Glomerular visceral epithelial cell (primary cell): ENCODE data around the gene ADAM19.

Experiments used
- DNase-seq: peaks from one replicate; pipeline ENCODE4 v3.0.0-alpha.2; 2016; ENCODE audit errors: extremely low spot score

ADAM19 gene

DNA sequence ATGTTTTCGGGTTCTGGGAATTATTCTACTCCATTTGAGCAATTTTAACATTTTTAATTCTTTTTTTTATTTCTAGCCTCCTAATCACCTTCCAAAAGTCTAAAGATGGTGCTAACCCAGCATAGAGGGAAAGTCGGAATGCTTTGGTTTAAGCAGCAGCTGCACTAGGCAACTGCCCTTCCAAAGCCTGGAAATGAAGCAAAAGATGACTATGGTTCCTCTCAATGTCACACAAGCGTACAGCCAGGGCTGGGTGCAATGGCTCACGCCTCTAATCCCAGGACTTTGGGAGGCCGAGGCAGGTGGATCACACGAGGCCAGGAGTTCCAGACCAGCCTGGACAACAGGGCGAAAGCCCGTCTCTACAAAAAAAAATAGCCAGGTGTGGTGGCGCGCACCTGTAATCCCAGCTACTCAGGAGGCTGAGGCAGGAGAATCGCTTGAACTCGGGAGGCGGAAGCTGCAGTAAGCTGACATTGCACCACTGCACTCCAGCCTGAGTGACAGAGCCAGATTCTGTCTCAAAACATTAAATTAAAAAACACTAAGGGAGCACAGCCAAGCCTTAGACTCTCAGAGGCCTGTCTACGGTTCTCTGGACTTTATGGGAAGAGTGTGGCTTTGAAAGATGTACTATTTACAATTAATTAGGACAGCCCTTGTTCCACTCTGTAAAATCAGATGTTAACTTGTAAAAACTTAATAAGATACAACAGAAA, 33.1 kb downstream of the ADAM19 start:
- DNase-seq: no peak

DNA sequence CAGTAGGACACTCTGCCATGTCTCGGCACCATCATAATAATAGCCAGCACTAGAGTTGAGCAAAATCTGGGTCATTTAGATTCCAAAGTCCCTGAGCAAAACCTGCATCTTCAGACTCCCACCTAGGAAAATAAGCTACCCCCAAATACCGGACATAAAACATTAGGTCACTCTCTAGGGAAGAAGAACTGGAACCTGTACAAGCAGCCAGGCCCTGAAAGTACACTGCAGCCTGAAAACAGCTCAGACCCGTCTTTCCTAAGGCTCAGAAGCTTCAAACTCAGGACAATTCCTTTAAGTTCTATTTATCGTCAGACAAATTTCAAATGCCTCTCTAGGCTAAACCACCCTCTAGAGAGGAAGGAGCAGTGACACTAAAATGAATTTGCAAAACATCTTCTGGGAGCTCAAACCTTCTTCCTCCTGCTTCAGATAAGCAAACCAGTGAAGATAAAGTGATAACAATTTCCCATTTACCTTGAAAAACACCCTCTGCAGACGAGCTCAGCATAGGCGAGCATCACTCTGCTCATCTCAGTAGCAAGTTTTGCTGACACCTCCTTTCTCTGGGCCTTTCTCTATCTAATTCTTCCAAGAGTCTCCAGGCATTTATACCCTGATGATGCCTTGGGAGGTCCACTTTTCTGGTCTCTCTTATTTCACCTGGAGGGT, 34.0 kb downstream of the ADAM19 start:
- DNase-seq: no peak

DNA sequence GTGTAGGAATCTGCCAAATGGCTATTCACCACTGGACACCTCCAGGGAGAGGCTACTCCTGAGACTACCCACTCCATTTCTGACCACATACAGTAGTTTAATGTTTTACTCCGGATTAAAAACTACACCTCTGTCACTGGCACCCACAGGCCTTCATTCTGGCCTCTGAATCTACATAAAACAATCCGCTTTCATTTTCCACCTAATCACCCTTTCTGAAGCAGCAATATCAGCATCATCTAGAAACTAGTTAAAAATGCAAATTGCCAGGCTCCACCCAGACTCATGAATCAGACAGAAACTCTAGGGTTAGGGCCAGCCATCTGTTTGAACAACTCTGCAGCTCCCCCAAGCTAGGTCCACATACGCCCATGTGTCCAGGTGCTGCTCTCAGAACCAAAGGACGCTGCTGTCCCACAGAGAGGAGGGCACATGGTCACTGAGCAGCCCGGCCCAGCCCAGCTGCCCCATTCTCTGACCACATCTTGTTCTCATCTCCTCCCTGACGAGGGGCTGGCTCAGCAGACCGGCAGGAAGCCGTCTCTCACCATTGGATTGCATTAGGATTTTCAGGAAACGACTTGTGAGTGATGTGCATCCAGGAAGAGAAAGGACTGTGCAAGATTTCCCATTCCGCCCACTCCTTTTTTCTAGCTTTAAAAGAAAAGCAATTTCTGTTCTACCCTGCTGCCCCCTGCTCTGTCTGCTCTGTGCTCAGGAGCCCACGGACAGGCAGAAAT, 34.7 kb downstream of the ADAM19 start:
- DNase-seq: peak; percentile 63

DNA sequence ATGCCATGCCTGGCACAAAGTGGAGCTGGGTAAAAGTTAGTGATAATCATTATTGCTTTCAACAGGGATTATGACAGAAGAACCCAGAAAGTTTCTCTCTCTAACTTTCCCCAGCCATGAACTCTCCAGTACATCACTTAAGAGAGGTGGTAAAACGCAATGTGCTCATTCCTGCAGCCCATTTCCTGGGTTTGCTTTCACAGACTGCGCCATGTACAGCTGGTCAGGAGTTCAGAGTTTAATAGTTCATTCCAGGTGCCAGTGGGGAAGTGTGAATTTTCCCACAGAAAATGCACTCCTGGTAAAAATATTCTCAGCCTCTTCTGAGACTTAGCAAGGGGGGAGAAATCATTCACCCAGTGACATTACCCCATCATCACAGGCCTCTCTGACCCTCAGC, 35.5 kb downstream of the ADAM19 start:
- DNase-seq: no peak

DNA sequence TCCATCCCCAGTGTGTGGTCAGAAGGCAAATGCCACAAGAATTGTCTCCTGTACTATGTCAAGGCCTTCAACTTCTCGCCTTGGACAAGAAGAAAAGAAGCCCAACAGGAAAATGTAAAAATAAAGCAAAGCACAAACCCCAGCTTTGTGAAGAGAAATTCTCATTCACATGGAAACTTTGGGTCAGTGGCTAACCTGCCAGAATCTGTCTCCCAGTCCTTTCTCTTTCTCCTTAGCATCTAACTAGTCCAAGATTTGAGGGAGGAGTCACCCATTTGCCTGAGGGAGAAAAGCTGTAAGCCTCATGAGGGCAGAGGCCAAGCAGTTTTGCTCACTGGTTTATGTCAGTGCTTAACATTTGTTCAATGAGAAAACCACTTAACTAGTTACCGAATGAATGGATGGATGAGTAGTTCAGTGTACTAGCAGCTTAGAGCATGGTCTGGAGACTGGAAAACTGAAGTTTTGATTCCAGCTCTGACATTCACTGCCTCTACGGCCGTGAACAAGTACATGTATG, 36.0 kb downstream of the ADAM19 start:
- no peak for DNase-seq

DNA sequence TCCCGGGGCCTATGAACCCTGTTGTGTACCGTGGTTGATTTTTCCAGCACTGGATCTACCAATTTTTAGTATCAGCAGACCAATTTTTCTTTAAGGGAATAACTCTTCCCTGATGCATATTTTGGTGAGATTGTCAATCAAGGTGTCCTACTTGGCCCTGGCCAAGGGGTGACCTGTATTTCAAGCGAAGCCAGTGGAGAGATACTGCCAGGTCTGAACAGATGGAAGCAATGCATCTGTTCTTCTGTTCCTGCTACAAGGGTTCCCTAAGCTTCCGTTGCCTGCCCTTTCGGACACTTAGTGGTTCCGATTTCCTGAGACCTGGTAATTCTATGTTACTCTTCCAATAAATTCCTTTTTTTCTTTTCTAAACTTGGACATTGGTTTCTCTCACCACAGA, 37.3 kb downstream of the ADAM19 start:
- no peak for DNase-seq

DNA sequence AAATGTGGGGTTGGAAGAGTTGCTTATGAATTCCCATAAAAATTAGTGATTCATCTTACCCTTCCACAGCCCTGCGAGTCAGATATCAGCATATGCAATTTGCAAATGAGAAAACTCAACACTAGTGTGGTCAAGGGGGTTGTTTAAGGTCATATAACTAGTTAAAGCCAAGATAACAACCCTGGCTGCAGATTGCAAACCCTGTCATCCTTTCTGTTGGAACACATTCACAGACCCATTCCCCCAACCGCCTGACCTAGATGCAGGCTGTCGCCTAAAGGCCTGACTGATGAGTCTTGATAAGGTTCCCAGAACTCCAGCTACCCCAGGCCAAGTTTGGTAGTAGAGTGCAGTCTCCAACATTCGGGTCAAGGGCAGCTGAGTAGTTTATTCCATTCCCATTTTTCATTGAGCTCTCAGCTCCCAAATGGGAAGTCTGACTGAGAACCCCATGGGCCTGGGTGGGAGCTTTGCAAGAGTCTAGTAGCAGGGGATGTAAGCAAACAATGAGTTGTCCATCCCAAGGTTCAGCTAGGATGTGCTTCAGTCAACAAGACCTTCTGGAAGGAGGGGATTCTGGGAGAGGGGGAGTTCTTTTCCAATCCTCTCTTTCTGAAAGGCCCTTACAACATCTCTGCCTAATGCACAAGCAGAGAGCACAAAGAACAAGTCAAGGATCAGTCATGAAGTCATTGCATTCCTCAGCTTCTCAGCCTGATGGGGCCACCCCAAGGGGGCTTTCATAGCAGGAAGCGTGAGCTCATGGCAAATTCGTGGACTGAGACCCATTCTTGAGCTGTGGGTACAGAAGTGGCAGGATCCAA, 40.3 kb downstream of the ADAM19 start:
- no peak for DNase-seq

DNA sequence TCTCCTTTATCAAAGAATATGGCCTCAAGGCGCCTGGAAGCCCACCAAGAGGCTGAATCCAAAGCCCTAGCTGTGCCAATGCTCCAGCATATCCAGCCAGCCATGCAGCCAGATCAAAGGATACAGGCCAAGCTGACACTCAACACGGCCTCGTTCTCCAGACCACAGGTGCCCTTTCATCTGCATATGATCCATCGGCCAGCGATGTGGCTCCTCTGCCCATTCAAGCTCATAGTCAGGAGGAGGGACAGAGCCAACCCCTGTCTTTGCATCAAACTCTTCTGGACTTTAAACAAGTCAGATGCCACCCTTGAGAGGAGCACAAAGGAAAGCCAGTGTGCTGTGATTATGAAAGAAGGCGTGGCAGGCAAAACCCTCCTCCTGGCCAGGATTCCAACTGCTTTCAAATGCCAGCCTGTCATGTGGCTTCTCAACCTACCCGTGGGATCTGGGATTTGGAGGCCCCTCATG, 42.5 kb downstream of the ADAM19 start:
- no peak for DNase-seq

DNA sequence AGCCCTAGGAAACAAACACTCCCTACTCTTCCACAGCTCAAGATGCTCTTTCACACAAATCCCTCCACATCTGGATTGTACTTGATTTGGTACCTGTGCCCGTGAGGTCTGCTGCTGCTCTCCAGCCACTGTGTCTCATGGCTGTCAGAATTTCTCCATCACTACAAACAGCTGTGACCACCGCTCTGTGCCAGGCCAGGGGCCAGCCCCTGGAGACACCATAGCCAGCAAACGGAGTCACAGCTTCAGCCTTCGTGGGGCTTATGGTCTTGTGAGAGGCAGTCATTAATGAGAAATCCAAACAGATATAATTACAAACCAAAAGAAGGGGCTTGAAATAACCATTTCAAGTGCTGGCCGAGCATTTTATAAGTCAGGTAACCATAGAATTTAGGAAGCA, 43.6 kb downstream of the ADAM19 start:
- DNase-seq: no peak

DNA sequence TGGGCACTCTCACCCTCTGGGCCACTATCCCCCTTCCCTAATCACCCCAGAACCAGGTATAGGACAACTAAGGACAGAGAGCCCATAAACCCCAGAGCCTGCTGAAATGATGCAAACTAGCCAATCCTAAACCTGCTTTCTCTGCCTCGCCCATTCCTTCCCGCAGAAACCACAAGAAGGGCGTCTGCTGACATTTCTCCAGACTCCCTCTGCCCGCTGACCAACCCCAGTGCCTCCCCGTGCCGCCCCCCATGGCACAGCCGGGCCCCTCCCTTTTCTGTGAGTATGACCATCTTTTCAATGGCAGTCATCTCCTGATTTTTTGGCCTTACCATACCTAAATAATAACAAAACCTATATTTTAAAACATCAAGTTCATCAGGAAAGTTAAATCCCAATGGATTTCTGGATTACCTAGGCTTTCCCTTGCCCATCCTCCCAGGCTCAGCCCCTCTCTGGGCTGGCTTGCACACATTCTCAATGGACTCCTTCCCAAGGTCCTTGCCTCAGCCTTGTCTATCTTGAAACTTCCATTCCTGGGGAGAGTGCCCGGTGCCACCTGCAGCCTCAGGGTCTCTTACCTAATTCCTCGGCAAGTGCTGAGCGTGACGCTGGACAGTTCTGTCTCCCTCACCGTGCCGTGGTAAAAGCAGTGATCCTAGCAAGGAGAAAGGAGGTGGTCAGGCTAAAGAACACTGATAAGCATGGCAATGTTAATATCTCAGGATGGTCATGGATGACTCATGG, 45.2 kb downstream of the ADAM19 start:
- no peak for DNase-seq

DNA sequence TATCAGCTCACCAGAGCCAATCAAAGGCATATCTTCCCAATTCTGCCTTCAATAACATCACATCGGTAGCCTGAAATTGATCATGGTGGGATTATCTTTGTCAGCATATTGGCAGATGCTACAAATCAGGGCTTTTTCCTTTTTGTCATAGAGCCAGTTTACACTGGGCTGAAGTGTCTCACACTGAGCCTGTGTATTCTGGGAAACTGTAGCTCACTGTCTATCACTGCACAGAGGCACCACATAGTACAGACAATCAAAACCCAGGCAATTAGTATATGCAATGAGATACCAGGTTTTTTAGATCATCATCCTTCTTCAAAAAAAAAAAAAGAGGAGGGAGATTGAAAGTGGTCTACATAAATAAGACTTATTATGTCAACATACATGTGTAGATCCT, 46.6 kb downstream of the ADAM19 start:
- no peak for DNase-seq

DNA sequence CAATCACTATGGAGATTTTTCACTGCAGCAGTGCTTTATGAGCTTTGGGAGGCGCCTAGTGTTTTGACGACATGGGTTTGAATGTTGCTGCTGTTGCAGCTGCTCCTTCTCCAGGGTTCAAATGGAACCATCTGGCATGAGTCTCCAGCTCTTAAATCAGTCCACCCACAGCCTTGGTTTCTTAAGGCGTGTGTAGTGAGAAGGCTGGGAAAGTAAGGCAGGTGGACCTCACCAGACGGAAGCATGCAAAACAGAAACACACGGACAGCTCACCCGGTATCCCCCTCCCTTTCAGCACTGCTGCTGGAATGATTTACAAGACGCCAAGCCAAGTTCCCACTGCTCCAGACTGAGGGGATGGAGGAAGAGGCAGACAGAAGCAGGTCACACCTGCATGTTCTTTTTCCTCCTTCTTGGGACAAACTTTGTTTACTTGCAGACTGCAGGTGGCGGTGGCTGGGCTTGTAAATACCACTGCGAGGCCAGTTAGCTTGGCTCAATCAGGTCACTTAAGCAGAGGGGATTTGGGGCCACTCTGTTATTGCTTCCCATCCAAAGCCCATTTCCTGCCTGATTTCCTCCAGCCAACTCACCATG, 47.4 kb downstream of the ADAM19 start:
- no peak for DNase-seq

DNA sequence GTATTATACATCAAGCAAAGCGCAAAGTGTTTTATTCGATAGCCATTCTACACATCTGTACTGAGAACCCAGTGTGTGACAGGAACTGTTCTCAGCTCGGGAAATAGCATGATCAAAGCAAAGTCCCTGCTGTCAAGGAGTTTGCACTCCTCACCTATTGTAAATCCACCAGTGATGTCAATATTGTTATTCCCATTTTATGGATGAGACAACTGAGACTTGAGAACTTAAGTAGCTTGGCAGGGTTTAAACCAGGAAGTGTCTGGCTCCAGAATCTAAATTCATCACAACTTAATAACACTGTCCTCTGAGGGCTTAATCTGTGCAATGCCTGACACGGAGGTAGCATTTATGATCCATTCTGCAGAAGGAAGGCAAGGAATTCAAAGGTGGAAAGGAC, 50.7 kb downstream of the ADAM19 start:
- DNase-seq: no peak

DNA sequence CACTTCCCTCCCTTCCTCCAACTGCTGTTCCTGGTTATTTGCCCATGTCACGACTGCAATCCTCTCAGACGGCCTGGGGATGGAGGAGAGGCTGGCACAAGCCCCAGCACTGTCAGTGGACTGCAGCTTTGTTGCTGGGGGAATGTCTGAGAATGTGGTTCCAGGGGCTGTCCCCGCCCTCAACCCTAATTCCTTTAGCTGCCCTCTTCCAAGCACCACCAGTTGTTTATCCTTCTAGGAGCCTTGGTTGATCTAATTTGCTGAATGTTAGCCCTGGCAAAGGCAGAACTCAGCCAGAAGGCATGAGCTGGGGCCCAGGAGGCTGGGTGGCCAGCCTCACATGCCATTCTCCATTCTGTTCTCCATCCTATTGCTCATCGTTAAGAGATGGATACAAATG, 51.6 kb downstream of the ADAM19 start:
- DNase-seq: no peak

DNA sequence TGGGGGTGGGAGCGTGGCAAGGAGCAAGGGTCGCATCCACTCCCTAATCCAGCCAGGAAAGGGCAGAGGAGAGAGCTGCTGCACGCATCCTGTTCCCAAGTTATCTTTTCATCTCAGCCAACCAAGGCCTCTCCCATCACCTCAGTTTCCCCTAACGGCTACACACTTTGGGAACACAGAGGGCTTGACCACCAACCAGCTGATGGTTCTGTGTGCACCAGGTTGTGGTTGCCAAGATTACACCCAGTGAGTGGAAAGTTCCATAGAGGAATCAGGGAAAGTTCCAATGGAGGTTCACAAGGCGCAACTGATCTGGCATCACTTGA, 53.9 kb downstream of the ADAM19 start:
- DNase-seq: no peak

DNA sequence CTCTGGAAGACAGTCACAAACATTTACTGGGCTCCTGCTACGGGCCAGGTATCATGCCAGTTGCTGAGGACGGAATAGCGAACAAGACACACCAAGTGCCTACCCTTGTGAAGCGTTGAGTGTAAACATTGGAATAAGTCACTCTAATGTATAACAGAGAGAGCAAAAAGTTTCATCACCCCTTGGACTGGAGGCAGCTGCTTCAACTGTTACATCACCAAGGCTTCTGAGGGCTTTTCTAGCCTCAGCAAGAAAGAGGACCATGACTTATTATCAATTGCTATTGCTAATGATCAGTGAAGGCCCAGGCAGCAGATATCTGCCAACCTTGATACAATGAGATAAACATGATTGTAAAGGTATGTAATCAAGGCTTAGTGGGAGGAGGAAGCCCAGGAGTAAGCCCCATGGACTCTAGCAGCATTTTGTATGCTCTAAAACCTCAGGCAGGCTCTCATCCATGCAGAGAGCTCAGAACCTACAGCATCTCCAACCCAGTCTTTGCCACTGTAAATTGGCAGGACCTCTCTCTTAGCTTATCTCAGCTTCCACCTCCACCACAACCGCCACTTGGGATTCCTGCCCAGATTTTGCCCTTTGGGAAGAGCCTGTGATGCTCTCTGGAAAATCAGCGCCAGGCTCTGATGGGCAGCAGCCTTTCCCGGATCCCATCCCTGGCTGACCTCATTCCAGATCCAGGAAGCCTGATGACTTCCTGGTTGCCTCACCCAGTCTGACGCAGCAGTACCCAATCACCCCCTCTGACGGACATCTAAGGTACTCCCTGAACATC, 54.5 kb downstream of the ADAM19 start:
- no peak for DNase-seq

DNA sequence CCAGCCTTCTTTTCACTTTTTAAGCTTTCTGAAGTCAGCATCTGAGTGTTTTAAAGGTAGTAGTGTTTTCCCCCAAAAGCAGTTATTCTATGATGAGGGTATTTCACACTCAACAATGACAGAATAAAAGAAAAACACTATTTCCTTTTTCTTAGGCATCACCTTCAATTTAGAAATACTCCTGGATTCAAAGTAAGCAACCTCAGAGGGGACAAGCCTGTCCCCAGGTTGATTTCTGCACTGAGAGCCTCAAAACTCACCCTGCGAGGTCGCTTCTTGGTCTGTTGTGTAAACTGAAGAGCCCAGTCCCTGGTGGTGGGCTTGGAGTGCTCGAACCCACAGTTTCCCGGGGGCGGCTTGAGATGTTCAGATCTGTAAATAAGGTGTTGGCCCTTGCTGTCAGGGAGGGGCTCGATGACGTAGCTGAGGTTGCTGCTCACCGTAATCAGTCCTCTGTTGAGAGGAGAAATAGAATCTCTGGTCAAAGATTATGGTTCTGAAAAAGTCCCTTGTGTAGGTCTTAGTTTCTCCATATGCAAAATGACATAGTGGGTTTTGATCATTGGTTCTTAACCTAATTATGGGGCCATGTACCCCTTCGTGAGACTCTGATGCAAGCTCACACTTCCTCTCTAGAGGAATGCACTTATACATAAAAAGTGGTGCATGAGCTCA, 55.9 kb downstream of the ADAM19 start:
- no peak for DNase-seq

DNA sequence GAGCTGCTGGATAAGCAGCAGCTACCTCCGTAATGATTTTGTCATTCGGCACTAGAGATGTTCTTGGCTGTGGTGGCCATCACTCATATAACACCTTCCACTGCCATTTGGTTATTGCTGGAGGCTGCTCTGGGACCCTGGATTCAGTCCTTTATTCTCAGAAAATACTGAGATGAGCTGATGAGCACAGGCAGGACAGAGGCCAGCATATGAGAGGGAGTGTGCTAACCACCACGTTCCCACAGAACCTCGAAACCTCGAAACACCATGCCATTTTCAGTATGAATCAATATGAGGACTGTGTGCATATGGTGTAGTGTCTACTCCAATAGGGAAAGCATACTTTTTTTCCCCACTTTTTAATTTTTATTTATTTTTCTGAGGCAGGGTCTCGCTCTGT, 56.6 kb downstream of the ADAM19 start:
- no peak for DNase-seq

DNA sequence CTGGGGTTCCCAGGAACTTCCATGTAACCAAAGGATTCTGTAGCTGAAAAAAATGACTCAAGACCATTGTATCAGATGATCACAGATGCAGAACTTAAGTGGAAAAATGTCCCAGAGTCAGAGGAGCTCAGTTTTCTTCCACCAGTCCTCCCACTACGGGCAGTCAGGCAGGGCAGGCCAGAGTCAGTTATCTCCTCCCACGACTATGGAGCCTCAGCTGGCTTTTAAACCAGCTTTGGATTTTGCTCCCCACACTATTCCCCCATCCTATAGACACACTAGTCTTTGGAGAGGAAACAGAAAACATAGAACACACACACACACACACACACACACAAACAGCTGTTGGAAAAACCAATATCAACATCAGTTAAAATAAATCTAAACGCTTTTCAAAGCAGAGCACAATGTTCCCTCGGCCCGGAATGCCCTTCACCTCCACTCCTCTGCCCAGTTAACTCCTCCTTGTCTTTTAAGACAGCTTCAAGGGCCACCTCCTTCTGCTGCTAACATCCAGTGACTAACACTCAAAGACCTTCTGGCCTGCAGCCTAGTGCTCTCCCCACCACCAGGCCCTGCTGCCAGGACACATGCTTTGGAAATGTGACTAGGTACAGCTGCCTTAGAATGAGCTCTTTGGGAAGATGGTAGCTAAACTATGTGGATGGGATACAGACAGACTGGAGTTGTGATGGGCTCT, 58.8 kb downstream of the ADAM19 start:
- peak; percentile 89 for DNase-seq
